ENCODE measurements around the gene FPR1. TPM values are rescaled to one million over a fixed set of nuclear protein-coding genes. Genes with fewer than 3 reads are reported as not detected.
A peak's percentile ranks its signal among the peaks of the same experiment; 100 is the strongest.

FPR1 gene
- polyA plus RNA-seq, 3 donors: 372 to 1,265 (median 991) TPM

GRCh38 chr19:51766461-51766860 lies 14.8 kb upstream of the FPR1 start:
- H3K27me3 Mint-ChIP-seq (ENCODE audit: low read depth in 3 of 3): peaks cover 0 to 4% (median 1%) of the 10 kb centered on the region in 3 donors
- Histone ChIP-seq H3K9ac (ENCODE audit: insufficient read depth, low read length, poor library complexity, severe bottlenecking) (no peak overlapping the region), H2AFZ (ENCODE audit: insufficient read depth, low read depth, low read length, poor library complexity, severe bottlenecking) (no peak overlapping the region), H3K4me2 (replicated peaks; ENCODE audit: extremely low read depth, low read length, poor library complexity, severe bottlenecking) (peak overlapping the region; percentile 50), H3K36me3 (replicated peaks in 1 of 2; ENCODE audit: control insufficient read depth in 1 of 2, insufficient read depth in 2 of 2, low read length in 2 of 2) (peaks cover 21 to 28% of the 10 kb centered on the region in 2 donors), H3K27ac (ENCODE audit: low read depth in 1 of 2, low read length in 2 of 2) (peak overlapping the region; percentile 7 to 94), H4K20me1 (ENCODE audit: insufficient read depth, low read length) (no peaks in the 10 kb centered on the region), H3K9me3 (replicated peaks in 1 of 2; ENCODE audit: control insufficient read depth in 1 of 2, insufficient read depth in 1 of 2, low read length in 2 of 2) (no peaks in the 10 kb centered on the region), H3K4me1 (ENCODE audit: control insufficient read depth in 1 of 2, insufficient read depth in 2 of 2, low read length in 2 of 2) (peaks cover 94 to 100% of the 10 kb centered on the region in 2 donors), H3K4me3 (replicated peaks in 1 of 3; ENCODE audit: low read depth in 2 of 3, low read length in 3 of 3) (peak overlapping the region in 1 of 3 experiments; percentile 47), H3K79me2 (ENCODE audit: insufficient read depth, low read length) (peaks cover 95% of the 10 kb centered on the region), H3K27me3 (ENCODE audit: control insufficient read depth in 2 of 2, insufficient read depth in 2 of 2, low read length in 2 of 2) (no peaks in the 10 kb centered on the region)
- TF ChIP-seq CTCF (IDR thresholded peaks at IDR 0.05): no peak
- peak overlapping the region; percentile 74 to 97 (median 93) for H3K27ac Mint-ChIP-seq
- peaks cover 0 to 2% (median 0%) of the 10 kb centered on the region in 7 donors for H3K9me3 Mint-ChIP-seq
- intact Hi-C loops (cut with micrococcal nuclease): no loop called here
- no CpG with 5 or more reads among the region's 5 CpGs for WGBS (ENCODE audit: insufficient coverage)
- peak; percentile 62 to 94 (median 80) for DNase-seq
- peak overlapping the region; percentile 27 to 71 for H3K4me3 Mint-ChIP-seq
- H3K36me3 Mint-ChIP-seq: peaks cover 65 to 71% of the 10 kb centered on the region in 2 donors
- H3K4me1 Mint-ChIP-seq: peaks cover 94% of the 10 kb centered on the region

GRCh38 chr19:51765086-51765485 lies 13.4 kb upstream of the FPR1 start:
- Histone ChIP-seq H3K79me2 (ENCODE audit: insufficient read depth, low read length) (peaks cover 98% of the 10 kb centered on the region), H2AFZ (ENCODE audit: insufficient read depth, low read depth, low read length, poor library complexity, severe bottlenecking) (no peak overlapping the region), H3K9ac (ENCODE audit: insufficient read depth, low read length, poor library complexity, severe bottlenecking) (peak overlapping the region; percentile 22), H3K4me3 (replicated peaks in 1 of 3; ENCODE audit: low read depth in 2 of 3, low read length in 3 of 3) (peak overlapping the region in 1 of 3 experiments; percentile 75), H3K9me3 (replicated peaks in 1 of 2; ENCODE audit: control insufficient read depth in 1 of 2, insufficient read depth in 1 of 2, low read length in 2 of 2) (no peaks in the 10 kb centered on the region), H3K4me2 (replicated peaks; ENCODE audit: extremely low read depth, low read length, poor library complexity, severe bottlenecking) (peak overlapping the region; percentile 90), H3K36me3 (replicated peaks in 1 of 2; ENCODE audit: control insufficient read depth in 1 of 2, insufficient read depth in 2 of 2, low read length in 2 of 2) (peaks cover 21 to 28% of the 10 kb centered on the region in 2 donors), H3K27ac (ENCODE audit: low read depth in 1 of 2, low read length in 2 of 2) (peak overlapping the region; percentile 76 to 94), H3K4me1 (ENCODE audit: control insufficient read depth in 1 of 2, insufficient read depth in 2 of 2, low read length in 2 of 2) (peaks cover 98 to 100% of the 10 kb centered on the region in 2 donors), H3K27me3 (ENCODE audit: control insufficient read depth in 2 of 2, insufficient read depth in 2 of 2, low read length in 2 of 2) (no peaks in the 10 kb centered on the region), H4K20me1 (ENCODE audit: insufficient read depth, low read length) (no peaks in the 10 kb centered on the region)
- DNase-seq: peak in 1 of 3 donors; percentile 46
- Mint-ChIP-seq H3K4me3 (peak overlapping the region; percentile 66 to 87), H3K27me3 (ENCODE audit: low read depth in 3 of 3) (peaks cover 0 to 4% (median 1%) of the 10 kb centered on the region in 3 donors), H3K36me3 (peaks cover 61 to 63% of the 10 kb centered on the region in 2 donors), H3K27ac (peak overlapping the region; percentile 92 to 97 (median 97)), H3K9me3 (peaks cover 0 to 2% (median 0%) of the 10 kb centered on the region in 7 donors), H3K4me1 (peaks cover 94% of the 10 kb centered on the region)
- no CpG with 5 or more reads among the region's 5 CpGs for WGBS (ENCODE audit: insufficient coverage)
- intact Hi-C loops (cut with micrococcal nuclease): no loop called here
- TF ChIP-seq CTCF (IDR thresholded peaks at IDR 0.05): no peak
